Suppressor macrophage (primary cell): Measurements from ENCODE around the gene P3H4.

Source experiments
- DNase-seq, 4 experiments: peaks; one replicate each; pipeline ENCODE4 v3.0.0-alpha.2; 2020 to 2022

P3H4 gene

GRCh38 chr17:41769985-41770384 is 41.8 kb downstream of the P3H4 start:
- DNase-seq = no peak

- no peak for DNase-seq
These were observed 42.3 kb downstream of the P3H4 start for GRCh38 chr17:41769346-41769862.

- DNase-seq = no peak
These were observed 43.0 kb downstream of the P3H4 start for GRCh38 chr17:41768682-41769288.

- DNase-seq = no peak
These were observed 44.3 kb downstream of the P3H4 start for GRCh38 chr17:41767324-41768042.

GRCh38 chr17:41766135-41766534 is 45.6 kb downstream of the P3H4 start:
- no peak for DNase-seq

DNA sequence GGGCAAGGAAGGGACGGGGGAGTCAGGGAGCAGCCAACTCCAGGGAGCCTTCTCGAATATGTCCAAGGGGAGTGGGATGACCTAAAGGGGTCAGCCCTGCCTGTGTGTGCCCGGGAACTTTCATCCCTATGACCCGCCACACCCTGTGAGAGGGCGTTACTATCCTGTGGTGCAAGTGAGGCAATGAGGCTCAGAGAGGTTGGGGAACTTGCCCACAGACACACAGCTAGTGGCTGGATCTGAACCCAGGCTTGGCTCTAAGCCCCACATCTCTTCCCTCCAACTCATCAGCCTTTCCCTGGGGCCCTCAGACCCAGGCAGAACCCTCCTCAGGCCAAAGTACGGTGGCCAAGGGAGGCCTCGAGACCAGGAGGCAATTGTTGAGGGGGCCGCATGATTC is 48.4 kb downstream of the P3H4 start:
- DNase-seq = no peak

DNA sequence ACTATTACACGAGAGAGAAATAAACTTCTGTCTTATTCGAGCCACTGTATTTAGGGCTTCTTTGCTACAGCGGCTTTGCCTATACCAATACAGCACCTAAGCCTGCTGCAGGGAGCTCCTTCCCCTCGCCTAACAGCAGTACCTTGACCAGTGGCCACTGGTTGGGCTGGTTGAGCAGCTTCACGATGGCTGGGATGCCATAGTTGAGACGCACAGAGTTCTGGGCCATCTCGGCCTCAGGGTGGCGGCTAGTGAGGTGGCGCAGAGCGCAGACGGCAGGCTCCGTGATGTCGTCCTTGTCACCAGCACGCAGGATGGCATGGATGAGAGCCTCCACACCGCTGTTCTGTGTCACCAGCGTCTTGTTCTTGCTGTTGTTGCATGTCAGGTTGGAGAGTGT is 48.9 kb downstream of the P3H4 start:
- no peak for DNase-seq

GRCh38 chr17:41762391-41762790 is 49.4 kb downstream of the P3H4 start:
- DNase-seq = no peak

GRCh38 chr17:41760878-41761277 is 50.9 kb downstream of the P3H4 start:
- no peak for DNase-seq

GRCh38 chr17:41758601-41759000 is 53.1 kb downstream of the P3H4 start:
- DNase-seq = no peak

DNA sequence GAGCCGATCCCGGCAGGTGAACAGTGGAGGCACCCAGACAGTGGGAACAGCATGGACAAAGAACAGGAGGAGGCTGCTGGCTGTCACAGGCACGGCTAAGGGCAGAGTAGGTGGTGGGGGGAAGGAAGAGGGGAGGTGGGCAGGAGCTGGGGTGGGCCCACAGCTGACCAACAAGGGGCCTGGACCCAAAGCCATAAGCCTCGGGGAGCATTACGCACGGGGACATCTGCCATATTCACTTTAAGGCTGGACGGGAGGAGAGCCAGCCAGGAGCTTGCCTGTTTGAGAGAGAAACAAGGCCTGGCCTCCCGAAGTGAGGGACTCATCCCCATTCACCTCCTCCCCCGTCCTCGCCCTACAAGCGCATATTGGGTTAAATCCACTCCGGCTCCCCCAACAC is 57.7 kb downstream of the P3H4 start:
- DNase-seq = no peak
